Measurements from ENCODE around the gene ADD1. TPM values are rescaled to one million over a fixed set of nuclear protein-coding genes. Genes with fewer than 3 reads are reported as not detected.

The ADD1 gene
- total RNA-seq, 4 donors from 2014 or later, result 253 to 402 (median 311) TPM

DNA sequence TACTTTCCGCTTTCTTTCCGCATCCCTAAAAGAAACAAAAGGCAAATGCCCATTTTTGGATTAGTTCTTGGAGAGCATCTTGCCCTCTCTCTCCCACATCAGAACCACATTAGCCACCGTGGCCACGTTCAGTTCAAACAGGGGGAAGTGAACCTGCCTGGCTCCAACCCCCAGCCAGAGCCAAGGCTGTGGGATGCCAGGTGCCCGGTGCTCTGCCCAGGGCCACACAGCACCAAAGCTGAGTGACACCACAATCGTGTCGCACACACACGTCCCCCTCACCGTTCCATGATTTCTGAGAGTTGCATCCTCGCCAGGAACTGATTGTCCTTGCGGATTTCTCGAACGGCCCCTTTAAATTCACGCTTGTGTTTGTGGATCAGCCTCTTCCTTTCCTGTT, 95.3 kb downstream of the ADD1 start:
- peaks cover 20 to 27% (median 26%) of the 10 kb centered on the region in 4 donors for H3K4me1 ChIP-seq
- no peak overlapping the region for H3K27ac ChIP-seq (replicated peaks in 1 of 4)
- no peak for DNase-seq (ENCODE audit: extremely low spot score)
- H3K9me3 ChIP-seq, result no peaks in the 10 kb centered on the region
- TF ChIP-seq POLR2AphosphoS5 (IDR thresholded peaks at IDR 0.05) (no peak), POLR2A (IDR thresholded peaks at IDR 0.05; ENCODE audit: low read depth) (no peak), EP300 (IDR thresholded peaks at IDR 0.05) (no peak)
- TF ChIP-seq, protein P1, sequence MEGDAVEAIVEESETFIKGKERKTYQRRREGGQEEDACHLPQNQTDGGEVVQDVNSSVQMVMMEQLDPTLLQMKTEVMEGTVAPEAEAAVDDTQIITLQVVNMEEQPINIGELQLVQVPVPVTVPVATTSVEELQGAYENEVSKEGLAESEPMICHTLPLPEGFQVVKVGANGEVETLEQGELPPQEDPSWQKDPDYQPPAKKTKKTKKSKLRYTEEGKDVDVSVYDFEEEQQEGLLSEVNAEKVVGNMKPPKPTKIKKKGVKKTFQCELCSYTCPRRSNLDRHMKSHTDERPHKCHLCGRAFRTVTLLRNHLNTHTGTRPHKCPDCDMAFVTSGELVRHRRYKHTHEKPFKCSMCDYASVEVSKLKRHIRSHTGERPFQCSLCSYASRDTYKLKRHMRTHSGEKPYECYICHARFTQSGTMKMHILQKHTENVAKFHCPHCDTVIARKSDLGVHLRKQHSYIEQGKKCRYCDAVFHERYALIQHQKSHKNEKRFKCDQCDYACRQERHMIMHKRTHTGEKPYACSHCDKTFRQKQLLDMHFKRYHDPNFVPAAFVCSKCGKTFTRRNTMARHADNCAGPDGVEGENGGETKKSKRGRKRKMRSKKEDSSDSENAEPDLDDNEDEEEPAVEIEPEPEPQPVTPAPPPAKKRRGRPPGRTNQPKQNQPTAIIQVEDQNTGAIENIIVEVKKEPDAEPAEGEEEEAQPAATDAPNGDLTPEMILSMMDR (IDR thresholded peaks at IDR 0.05), result no peak
- intact Hi-C loops (cut with DNase I), result loop anchor here (10.0 kb wide), 1 partner anchor 174 kb away; no protein-coding TSS in a partner anchor
- WGBS, result 86% methylated on average over 13 of the region's 14 CpGs
- no peak overlapping the region for H3K4me3 ChIP-seq
- H3K27me3 ChIP-seq, result no peaks in the 10 kb centered on the region
- peaks cover 43 to 73% (median 68%) of the 10 kb centered on the region in 4 donors for H3K36me3 ChIP-seq

DNA sequence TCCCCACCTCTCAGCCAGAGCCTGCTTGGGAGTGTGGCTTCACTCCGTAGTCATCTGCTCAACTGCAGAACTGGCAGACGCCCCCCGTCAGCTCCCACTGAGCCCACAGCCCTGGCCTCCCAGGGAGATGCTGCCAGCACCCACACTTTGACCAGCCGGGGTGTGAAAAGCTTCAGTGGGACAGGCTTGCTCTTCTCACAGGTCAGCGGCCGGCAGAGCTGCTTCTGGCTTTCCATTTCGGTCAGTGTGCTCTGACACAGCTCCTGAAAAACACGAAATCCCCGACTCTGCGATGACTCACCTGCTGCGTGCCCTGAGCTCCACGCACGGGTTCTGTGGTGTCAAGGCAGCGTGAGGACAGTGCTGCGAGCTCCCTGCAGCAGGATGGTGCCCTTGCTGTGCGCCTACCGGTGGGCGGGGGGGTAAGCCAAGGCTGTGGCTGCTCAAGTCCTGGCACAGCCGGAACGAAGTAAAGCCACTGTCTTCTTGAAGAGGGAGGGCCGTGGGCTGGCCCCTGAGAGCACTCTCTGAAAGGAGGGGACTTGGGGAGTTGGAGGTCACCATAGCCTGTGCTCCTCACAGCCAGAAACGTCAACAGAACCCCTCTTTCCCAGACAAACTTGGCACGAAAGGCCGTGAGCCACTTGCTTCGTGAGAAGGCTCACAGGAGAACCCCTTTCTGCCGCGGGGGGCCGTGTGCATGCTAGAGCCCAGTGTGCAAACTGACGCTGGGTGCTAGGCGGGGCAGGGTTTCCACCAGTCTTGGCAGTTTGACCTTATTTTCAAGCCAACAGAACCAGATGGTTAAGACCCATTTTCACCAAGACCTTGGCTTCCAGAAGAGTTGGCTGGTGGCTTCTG, 96.0 kb downstream of the ADD1 start:
- 89% methylated on average over 3 of the region's 30 CpGs for WGBS
- Histone ChIP-seq H3K9me3 (no peaks in the 10 kb centered on the region), H3K4me1 (peaks cover 19 to 25% (median 24%) of the 10 kb centered on the region in 4 donors), H3K4me3 (no peak overlapping the region), H3K27ac (replicated peaks in 1 of 4) (no peak overlapping the region), H3K27me3 (no peaks in the 10 kb centered on the region), H3K36me3 (peaks cover 50 to 80% (median 75%) of the 10 kb centered on the region in 4 donors)
- DNase-seq (ENCODE audit: extremely low spot score), result no peak
- TF ChIP-seq, protein P1 (IDR thresholded peaks at IDR 0.05), result no peak
- TF ChIP-seq EP300 (IDR thresholded peaks at IDR 0.05) (no peak), POLR2AphosphoS5 (IDR thresholded peaks at IDR 0.05) (no peak), POLR2A (IDR thresholded peaks at IDR 0.05; ENCODE audit: low read depth) (no peak)
- intact Hi-C loops (cut with DNase I), result loop anchor here (10.0 kb wide), 1 partner anchor 175 kb away; no protein-coding TSS in a partner anchor

DNA sequence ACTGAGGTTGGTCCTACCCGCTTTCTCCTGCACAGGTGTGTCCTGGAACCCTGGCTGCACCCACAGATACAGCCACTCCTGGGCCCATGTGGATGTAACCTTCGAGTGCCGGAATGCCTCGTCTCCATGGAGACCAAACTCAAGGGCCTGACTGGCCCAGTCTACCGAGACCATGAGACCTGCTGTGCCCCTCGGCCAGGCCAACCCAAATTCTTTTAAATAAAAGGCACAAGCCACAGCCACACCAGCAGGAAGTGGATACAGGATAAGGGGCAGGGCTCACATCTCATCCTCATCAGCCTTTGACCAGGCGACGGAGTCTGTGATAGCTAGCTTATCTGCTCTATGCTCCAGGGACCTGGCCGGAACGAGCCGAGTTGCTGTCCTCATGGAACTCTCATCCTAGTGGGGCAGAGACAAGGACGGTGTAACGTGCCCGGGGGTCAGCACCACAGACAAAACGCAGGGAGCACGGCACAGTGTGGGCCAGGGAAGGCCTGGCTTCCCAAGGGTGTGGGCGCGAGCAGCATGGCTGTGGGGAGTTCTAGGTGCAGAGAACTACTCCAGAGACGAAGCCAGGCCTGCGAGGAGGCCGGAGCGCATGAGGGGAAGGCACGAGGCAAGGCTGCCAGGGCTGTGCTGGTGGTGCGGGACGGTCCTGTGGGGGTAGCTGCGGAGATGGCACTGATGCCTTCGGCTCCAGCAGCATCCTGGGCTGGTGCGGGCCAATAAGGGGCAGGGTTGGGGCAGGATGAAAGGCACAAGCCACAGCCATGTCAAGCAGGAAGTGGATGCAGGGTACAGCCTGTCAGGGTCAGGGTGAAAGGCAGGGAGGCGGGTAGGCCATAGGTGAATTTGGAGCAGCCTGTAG, 96.9 kb downstream of the ADD1 start:
- TF ChIP-seq POLR2A (IDR thresholded peaks at IDR 0.05; ENCODE audit: low read depth), result no peak
- peak in 1 of 2 donors; percentile 4 for TF ChIP-seq POLR2AphosphoS5 (IDR thresholded peaks at IDR 0.05)
- peaks cover 17 to 21% (median 19%) of the 10 kb centered on the region in 4 donors for H3K4me1 ChIP-seq
- no peaks in the 10 kb centered on the region for H3K9me3 ChIP-seq
- no peak overlapping the region for H3K4me3 ChIP-seq
- peaks cover 58 to 89% (median 84%) of the 10 kb centered on the region in 4 donors for H3K36me3 ChIP-seq
- H3K27ac ChIP-seq (replicated peaks in 1 of 4), result no peak overlapping the region
- intact Hi-C loops (cut with DNase I), result no loop called here
- no peak for DNase-seq (ENCODE audit: extremely low spot score)
- 89% methylated on average over 25 of the region's 29 CpGs for WGBS
- H3K27me3 ChIP-seq, result no peaks in the 10 kb centered on the region

DNA sequence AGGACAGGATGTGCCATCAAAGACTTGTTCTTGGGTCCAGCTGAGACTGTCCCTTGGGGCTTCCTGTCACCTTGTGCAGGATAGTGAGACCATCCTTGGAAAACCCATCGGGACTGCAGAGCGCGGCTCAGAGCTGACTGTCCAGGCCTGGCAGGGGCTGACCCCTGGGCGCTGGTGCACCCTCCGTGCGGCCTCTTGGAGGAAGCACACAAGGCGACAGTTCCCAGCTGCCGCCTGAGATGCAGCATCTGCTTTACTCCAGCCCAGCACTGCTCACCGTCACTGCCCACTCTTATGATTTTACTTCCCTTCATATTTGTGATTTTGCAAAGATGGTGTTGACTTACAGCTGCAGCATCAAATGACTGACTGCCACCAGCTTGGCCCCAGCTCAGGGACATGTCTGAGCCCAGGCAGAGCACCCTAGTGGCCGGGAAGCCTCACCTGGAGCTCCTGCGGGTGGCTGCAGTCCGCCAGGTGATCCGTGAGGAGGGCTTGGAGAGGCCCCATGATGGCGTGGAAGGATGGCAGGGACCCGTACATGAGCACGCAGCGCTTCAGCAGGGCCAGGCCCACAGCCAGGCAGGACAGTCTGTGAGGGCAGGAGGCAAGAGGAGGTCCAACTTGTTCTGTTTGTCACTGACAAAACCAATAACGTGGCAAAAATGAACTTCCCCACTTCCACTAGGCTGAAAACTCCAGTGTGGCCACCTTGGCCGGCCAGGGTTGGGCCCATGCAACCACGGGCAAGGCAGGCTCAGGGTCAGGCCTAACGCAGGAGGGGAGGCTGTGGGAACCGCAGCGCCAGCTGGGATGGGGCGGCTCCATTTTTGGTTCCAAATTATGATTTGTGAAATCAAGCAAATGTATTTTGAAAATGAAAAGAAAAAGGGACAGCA, 97.7 kb downstream of the ADD1 start:
- peaks cover 65 to 98% (median 93%) of the 10 kb centered on the region in 4 donors for H3K36me3 ChIP-seq
- TF ChIP-seq, protein P1 (IDR thresholded peaks at IDR 0.05), result no peak
- TF ChIP-seq POLR2AphosphoS5 (IDR thresholded peaks at IDR 0.05) (no peak), POLR2A (IDR thresholded peaks at IDR 0.05; ENCODE audit: low read depth) (no peak), EP300 (IDR thresholded peaks at IDR 0.05) (no peak)
- 87% methylated on average over 24 of the region's 24 CpGs for WGBS
- H3K4me3 ChIP-seq, result no peak overlapping the region
- H3K4me1 ChIP-seq, result peaks cover 8 to 12% (median 10%) of the 10 kb centered on the region in 4 donors
- H3K27me3 ChIP-seq, result no peaks in the 10 kb centered on the region
- no peaks in the 10 kb centered on the region for H3K9me3 ChIP-seq
- intact Hi-C loops (cut with DNase I), result no loop called here
- H3K27ac ChIP-seq (replicated peaks in 1 of 4), result no peak overlapping the region
- no peak for DNase-seq (ENCODE audit: extremely low spot score)
